ENCODE results near the gene MAS1L.
"Not testable (repeated sequence)": the region's sequence is repeated elsewhere in the genome, so short reads cannot be mapped to it uniquely, and the experiment has no call there.

MAS1L gene

DNA sequence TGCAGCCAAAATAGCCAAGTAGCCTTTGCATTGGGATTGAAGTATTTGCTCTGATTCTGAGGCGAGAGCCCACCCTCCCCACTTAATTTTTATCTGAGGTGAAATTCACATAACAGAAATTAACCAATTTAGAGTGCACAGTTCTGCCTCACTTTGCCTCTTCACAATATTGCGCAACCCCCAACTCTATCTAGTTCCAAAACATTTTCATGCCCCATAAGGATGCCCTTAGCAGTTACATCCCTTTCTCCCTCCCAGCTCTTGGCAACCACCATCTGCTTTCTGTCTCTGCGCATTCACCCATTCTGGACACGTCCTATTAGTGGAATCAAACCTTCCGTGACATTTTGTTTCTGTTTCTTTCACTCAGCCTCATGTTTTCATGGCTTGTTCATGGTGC lies 9.0 kb downstream of the MAS1L start:
- no peak for DNase-seq

DNA sequence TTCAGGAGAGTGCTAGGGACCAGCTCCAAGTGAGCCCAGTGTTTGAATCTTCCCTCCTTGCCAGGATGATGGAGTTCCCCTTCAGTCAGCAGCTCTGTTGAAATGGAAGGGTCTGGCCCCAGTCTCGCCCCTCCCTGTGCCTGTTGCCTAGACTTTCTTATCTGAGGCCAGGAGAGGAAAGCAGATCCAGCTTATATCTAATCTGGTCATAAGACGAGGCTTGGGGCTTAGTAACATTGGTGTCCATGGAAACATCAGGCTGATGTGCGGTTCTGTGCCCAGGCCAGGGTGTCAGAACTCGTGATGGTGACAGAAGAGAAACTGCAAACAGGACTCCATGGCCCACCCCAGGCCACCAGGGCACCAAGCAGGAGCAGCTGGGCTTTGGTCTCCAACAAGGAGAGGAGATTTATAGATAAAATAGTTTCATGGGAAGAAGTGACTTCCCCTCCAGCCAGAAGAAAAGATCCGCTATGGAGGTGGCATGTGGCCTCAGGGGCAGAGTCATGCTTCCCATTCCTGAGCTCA lies 9.8 kb downstream of the MAS1L start:
- DNase-seq: no peak

- DNase-seq: no peak
These were observed 12.8 kb downstream of the MAS1L start for GRCh38 chr6:29474996-29475395.

GRCh38 chr6:29466241-29466640 lies 21.5 kb downstream of the MAS1L start:
- no peak for DNase-seq

- no peak for DNase-seq
These were observed 22.0 kb downstream of the MAS1L start for GRCh38 chr6:29465801-29466200.

DNA sequence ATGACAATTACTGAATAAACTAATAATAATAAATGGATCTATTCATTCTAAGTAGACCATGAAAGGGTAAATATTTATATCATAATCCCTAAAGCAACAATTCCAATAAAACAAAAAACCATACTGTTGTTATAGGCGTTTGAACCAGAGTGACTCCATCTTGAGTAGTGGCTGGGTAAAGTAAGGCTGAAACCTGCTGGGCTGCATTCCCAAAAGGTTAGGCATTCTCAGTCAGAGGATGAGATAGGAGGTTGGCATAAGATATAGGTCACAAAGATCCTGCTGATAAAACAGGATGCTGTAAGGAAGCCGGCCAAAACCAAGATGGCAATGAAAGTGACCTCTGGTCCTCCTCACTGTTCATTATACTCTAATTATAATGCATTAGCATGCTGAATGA lies 22.5 kb downstream of the MAS1L start:
- DNase-seq: no peak

DNA sequence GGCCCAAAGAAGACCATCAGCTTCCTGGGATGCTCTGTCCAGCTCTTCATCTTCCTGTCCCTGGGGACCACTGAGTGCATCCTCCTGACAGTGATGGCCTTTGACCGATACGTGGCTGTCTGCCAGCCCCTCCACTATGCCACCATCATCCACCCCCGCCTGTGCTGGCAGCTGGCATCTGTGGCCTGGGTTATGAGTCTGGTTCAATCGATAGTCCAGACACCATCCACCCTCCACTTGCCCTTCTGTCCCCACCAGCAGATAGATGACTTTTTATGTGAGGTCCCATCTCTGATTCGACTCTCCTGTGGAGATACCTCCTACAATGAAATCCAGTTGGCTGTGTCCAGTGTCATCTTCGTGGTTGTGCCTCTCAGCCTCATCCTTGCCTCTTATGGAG lies 25.7 kb downstream of the MAS1L start:
- no peak for DNase-seq

DNA sequence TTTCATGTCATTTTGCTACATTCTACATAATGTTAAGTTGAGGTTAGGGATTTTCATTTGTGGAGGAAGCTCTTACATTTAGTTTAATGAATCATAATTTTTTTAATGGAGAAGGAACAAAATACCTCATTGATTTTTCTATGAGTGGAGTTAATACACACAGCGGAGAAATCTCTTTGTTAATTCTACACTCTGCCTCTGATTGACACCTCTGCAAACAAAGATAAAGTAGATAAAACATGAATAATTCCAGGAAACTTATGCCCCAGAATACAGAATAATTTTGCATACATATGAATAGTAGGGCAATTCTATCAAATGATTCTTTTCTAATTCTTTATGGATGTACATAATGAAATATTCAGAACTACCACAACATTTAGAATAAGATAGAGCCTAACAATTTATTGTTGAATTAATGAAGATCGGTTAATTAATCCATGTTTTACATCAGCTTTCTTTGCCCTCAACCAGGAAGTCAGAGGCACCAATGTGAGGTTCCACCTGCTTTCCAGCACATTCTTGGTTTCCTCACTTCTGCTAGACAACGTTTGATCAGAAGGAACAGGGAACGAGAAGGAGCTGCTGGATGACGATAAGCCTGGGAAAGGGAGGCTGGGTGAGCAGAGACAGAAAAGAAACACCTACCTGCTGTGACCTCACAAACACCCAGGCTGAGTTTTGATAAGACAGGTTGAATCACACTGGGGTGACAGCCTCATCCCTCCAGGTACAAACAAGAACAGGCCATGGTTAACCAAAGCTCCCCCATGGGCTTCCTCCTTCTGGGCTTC lies 26.5 kb downstream of the MAS1L start:
- no peak for DNase-seq

- no peak for DNase-seq
These were observed 30.8 kb downstream of the MAS1L start, which contains the start of the genes OR11A1 and OR2H1 for GRCh38 chr6:29456971-29457370. Gene OR11A1, minus strand, starts transcription at chr6:29457071. Its CDS starts 29,430 bp downstream, at chr6:29427641. Gene OR2H1, plus strand, starts transcription at chr6:29457155. Its CDS starts 4,615 bp downstream, at chr6:29461770.

- peak; percentile 19 for DNase-seq
These were observed 36.1 kb downstream of the MAS1L start for GRCh38 chr6:29451471-29452193.

GRCh38 chr6:29447670-29448069 lies 40.1 kb downstream of the MAS1L start:
- DNase-seq: peak; percentile 8

GRCh38 chr6:29444031-29444430 lies 43.7 kb downstream of the MAS1L start:
- DNase-seq: not testable (repeated sequence)

DNA sequence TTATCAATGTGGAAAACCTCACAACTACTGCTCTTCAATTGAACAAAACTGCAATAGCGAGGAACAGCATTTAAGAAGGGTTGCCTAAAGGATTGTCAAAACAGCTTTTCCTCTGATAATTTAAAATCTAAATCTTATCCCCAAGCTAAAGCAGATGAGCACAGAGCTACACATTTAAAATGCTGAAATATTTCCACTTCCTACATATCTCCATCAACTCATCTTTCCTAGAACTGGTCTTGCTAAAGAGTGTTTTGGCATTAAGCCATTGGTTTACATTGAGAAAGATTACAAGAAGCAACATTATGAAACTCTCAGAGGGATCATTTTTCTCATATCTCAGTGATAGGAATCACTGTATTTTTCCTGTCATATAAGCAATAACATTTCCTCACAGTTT lies 45.0 kb downstream of the MAS1L start:
- DNase-seq: no peak

- DNase-seq: no peak
These were observed 48.8 kb downstream of the MAS1L start, which contains the start of gene OR10C1 for GRCh38 chr6:29439006-29439405. Gene OR10C1, plus strand, starts transcription at chr6:29439306. Its CDS starts 710 bp downstream, at chr6:29440016.

DNA sequence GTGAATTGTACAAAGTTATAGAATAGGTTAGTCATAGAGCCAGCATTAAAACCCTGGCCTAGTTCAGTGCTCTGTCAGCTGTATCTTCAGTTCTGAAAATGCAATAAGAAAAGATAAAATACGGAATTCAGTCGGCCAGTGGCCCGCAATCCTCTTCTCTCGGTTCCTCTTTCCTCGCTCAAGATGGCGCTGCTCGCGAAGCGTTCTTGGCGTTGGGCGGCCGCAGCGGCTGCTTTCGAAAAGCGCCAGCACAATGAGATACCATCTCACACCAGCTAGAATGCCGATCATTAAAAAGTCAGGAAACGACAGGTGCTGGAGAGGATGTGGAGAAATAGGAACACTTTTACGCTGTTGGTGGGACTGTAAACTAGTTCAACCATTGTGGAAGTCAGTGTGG lies 51.0 kb downstream of the MAS1L start:
- not testable (repeated sequence) for DNase-seq

Measured in fibroblast of skin of scalp (primary cell).